GM23248 (cell line): ENCODE results near the gene PKNOX1. TPM values are rescaled to one million over a fixed set of nuclear protein-coding genes. Genes with fewer than 3 reads are reported as not detected.
"Not testable (repeated sequence)": the region's sequence is repeated elsewhere in the genome, so short reads cannot be mapped to it uniquely, and the experiment has no call there.

Experiments
- DNase-seq: peaks from one replicate; pipeline ENCODE4 v3.0.0-alpha.2; 2015
- H2AFZ ChIP-seq: fragments of 200-600 bp; sonication (generic); 2 replicates; pipeline ENCODE4 v1.6.1; 2016; ENCODE audit warnings: antibody characterized with exemption
- H3F3A ChIP-seq: fragments of 200-600 bp; sonication (generic); 2 replicates; pipeline ENCODE4 v1.6.1; 2016; ENCODE audit warnings: mild to moderate bottlenecking, antibody characterized with exemption, mixed run types; ENCODE audit not compliant: insufficient read depth
- H3K27ac ChIP-seq: fragments of 200-600 bp; sonication (generic); 2 replicates; pipeline ENCODE4 v1.5.1; 2016; ENCODE audit warnings: mild to moderate bottlenecking
- H3K27me3 ChIP-seq: fragments of 200-600 bp; sonication (generic); replicated peaks from 2 replicates; pipeline ENCODE4 v1.6.1; 2016; ENCODE audit warnings: mild to moderate bottlenecking; ENCODE audit not compliant: insufficient read depth
- H3K36me3 ChIP-seq: fragments of 200-600 bp; sonication (generic); 2 replicates; pipeline ENCODE4 v1.6.1; 2016; ENCODE audit warnings: low read depth, mild to moderate bottlenecking
- H3K4me1 ChIP-seq: fragments of 200-600 bp; sonication (generic); 2 replicates; pipeline ENCODE4 v1.6.1; 2016; ENCODE audit warnings: mild to moderate bottlenecking; ENCODE audit not compliant: insufficient read depth
- H3K4me2 ChIP-seq: fragments of 200-600 bp; sonication (generic); one replicate; pipeline ENCODE4 v1.6.1; 2016; ENCODE audit warnings: mild to moderate bottlenecking; ENCODE audit not compliant: unreplicated experiment
- H3K4me3 ChIP-seq: fragments of 200-600 bp; sonication (generic); 2 replicates; pipeline ENCODE4 v1.5.1; 2016; ENCODE audit warnings: mild to moderate bottlenecking
- H3K79me2 ChIP-seq: fragments of 200-600 bp; sonication (generic); 2 replicates; pipeline ENCODE4 v1.6.1; 2016; ENCODE audit warnings: mild to moderate bottlenecking; ENCODE audit not compliant: insufficient read depth
- H3K9ac ChIP-seq: fragments of 200-600 bp; sonication (generic); 2 replicates; pipeline ENCODE4 v1.6.1; 2016; ENCODE audit warnings: mild to moderate bottlenecking
- H3K9me2 ChIP-seq: fragments of 200-600 bp; sonication (generic); 2 replicates; pipeline ENCODE4 v1.6.1; 2016; ENCODE audit warnings: mixed run types, mild to moderate bottlenecking, moderate library complexity; ENCODE audit not compliant: insufficient read depth
- H3K9me3 ChIP-seq: fragments of 200-600 bp; sonication (generic); one replicate; pipeline ENCODE4 v1.6.1; 2017; ENCODE audit warnings: low read depth
- H4K20me1 ChIP-seq: fragments of 200-600 bp; sonication (generic); 2 replicates; pipeline ENCODE4 v1.6.0; 2016; ENCODE audit not compliant: insufficient read depth
- EZH2 ChIP-seq: fragments of 200-600 bp; sonication (generic); IDR thresholded peaks from 2 replicates; pipeline ENCODE4 v1.6.1; 2018; ENCODE audit warnings: antibody characterized with exemption, mild to moderate bottlenecking; ENCODE audit not compliant: insufficient read depth, poor library complexity, severe bottlenecking
- EZH2phosphoT487 ChIP-seq: fragments of 200-600 bp; sonication (generic); IDR thresholded peaks from 2 replicates; pipeline ENCODE4 v1.6.1; 2018; ENCODE audit warnings: antibody characterized with exemption, moderate library complexity, mild to moderate bottlenecking, low read depth; ENCODE audit not compliant: insufficient read depth
- WGBS, 2 experiments: methylation state at CpG; one replicate each; pipeline ENCODE4 v1.1.6; 2015 to 2017; ENCODE audit warnings: low lambda C conversion rate in 2 of 2, low coverage in 1 of 2; ENCODE audit errors: missing lambda C conversion rate in 2 of 2; 5-methylcytosine and 5-hydroxymethylcytosine counted together
- in situ Hi-C: fragments of 300-500 bp; cut with MboI; formaldehyde crosslinking; loops from 2 replicates; pipeline ENCODE4 v1.15.0; 2020
- polyA plus RNA-seq: library from polyadenylated mRNA; unstranded; fragments of >200 nt; fragmentation: Nextera tagmentation; extraction: Ambion mirVana; gene quantifications from 2 replicates; pipeline ENCODE4 v1.2.1, GENCODE V29; 2016
- total RNA-seq: library from RNA; depleted of rRNA; stranded (reverse); fragments of >200 nt; shearing (Covaris generic); gene quantifications from 2 replicates; pipeline ENCODE4 v1.2.3, GENCODE V29; 2014

PKNOX1 gene
- total and polyA plus RNA-seq, 2 experiments from 2014 or later, result 11.1 to 25.9 TPM

GRCh38 chr21:42937960-42938605 is 36.3 kb upstream of the PKNOX1 start:
- in situ Hi-C loops, result no loop called here
- Histone ChIP-seq H3K27me3 (no peaks in the 10 kb centered on the region), H3K9ac (no peak overlapping the region), H3K4me2 (no peak overlapping the region), H3F3A (peaks cover 8% of the 10 kb centered on the region), H3K9me3 (no peaks in the 10 kb centered on the region), H2AFZ (no peak overlapping the region), H3K9me2 (no peaks in the 10 kb centered on the region), H3K27ac (no peak overlapping the region), H3K79me2 (no peaks in the 10 kb centered on the region), H3K4me3 (no peak overlapping the region), H3K36me3 (no peaks in the 10 kb centered on the region), H4K20me1 (no peaks in the 10 kb centered on the region), H3K4me1 (peaks cover 9% of the 10 kb centered on the region)
- DNase-seq, result no peak
- TF ChIP-seq EZH2phosphoT487 (no peak), EZH2 (no peak)
- 67% methylated on average over 21 of the region's 21 CpGs for WGBS, 2 experiments

- H3K4me3 ChIP-seq, H3K79me2 ChIP-seq, in situ Hi-C loops, H3F3A ChIP-seq, H2AFZ ChIP-seq, DNase-seq, H3K4me2 ChIP-seq, H3K4me1 ChIP-seq, H3K27ac ChIP-seq, H3K36me3 ChIP-seq, H3K9ac ChIP-seq, H3K9me2 ChIP-seq, H3K9me3 ChIP-seq, H4K20me1 ChIP-seq, H3K27me3 ChIP-seq: not testable (repeated sequence)
- 95 to 96% methylated on average over 6 of the region's 6 CpGs for WGBS, 2 experiments
These were observed 35.8 kb upstream of the PKNOX1 start for GRCh38 chr21:42938606-42938995.

- H2AFZ ChIP-seq, result peak overlapping the region; percentile 44
- peak overlapping the region; percentile 83 for H3K4me2 ChIP-seq
- in situ Hi-C loops, result no loop called here
These were observed 34.6 kb upstream of the PKNOX1 start for GRCh38 chr21:42939582-42940413.

GRCh38 chr21:42941696-42942085 is 32.7 kb upstream of the PKNOX1 start:
- WGBS, 2 experiments, result 97 to 99% methylated on average over 6 of the region's 6 CpGs
- in situ Hi-C loops, result no loop called here

More at GRCh38 chr21:42939582-42940413, 34.6 kb upstream of the PKNOX1 start:
- Histone ChIP-seq H3K79me2 (no peaks in the 10 kb centered on the region), H3F3A (peaks cover 8% of the 10 kb centered on the region), H3K27ac (peak overlapping the region; percentile 40), H3K4me3 (peak overlapping the region; percentile 67), H3K27me3 (no peaks in the 10 kb centered on the region), H3K4me1 (peaks cover 9% of the 10 kb centered on the region), H3K9me3 (no peaks in the 10 kb centered on the region), H3K9ac (peak overlapping the region; percentile 57), H3K9me2 (no peaks in the 10 kb centered on the region), H4K20me1 (no peaks in the 10 kb centered on the region), H3K36me3 (no peaks in the 10 kb centered on the region)
- TF ChIP-seq EZH2phosphoT487 (no peak), EZH2 (no peak)
- WGBS, 2 experiments, result 5 to 10% methylated on average over 16 of the region's 16 CpGs
- peak; percentile 96 for DNase-seq

More at GRCh38 chr21:42941696-42942085, 32.7 kb upstream of the PKNOX1 start:
- Histone ChIP-seq H2AFZ (no peak overlapping the region), H3F3A (peaks cover 8% of the 10 kb centered on the region), H3K27me3 (no peaks in the 10 kb centered on the region), H3K9ac (no peak overlapping the region), H3K4me1 (peaks cover 9% of the 10 kb centered on the region), H3K4me2 (no peak overlapping the region), H3K27ac (no peak overlapping the region), H3K36me3 (no peaks in the 10 kb centered on the region), H3K79me2 (no peaks in the 10 kb centered on the region), H3K9me3 (no peaks in the 10 kb centered on the region), H3K4me3 (no peak overlapping the region), H4K20me1 (no peaks in the 10 kb centered on the region), H3K9me2 (no peaks in the 10 kb centered on the region)
- no peak for TF ChIP-seq EZH2
- DNase-seq, result no peak
